HEK293T (cell line): ENCODE measurements around the gene KL.

Experiments used
- CTCF ChIA-PET: fragments of 350-600 bp; formaldehyde crosslinking; extraction: SDS; loops from one replicate; lab custom pipeline; 2021; ENCODE audit warnings: antibody characterized with exemption, inconsistent platforms; lab: Yijun Ruan, JAX
- POLR2A ChIA-PET: fragments of 350-600 bp; formaldehyde crosslinking; extraction: SDS; loops from one replicate; lab custom pipeline; 2020; ENCODE audit warnings: antibody characterized with exemption, inconsistent platforms; lab: Yijun Ruan, JAX
- DNase-seq: peaks from one replicate; pipeline ENCODE4 v3.0.0; 2012; ENCODE audit warnings: mixed read lengths; ENCODE audit errors: extremely low spot score
- ARNT ChIP-seq: fragments of 450-650 bp; IDR thresholded peaks from 2 replicates; pipeline ENCODE4 v1.6.1; 2017; ENCODE audit warnings: mild to moderate bottlenecking
- BHLHE40 ChIP-seq: fragments of 450-650 bp; IDR thresholded peaks from 2 replicates; pipeline ENCODE4 v1.6.1; 2016; ENCODE audit warnings: mild to moderate bottlenecking, moderate library complexity, borderline replicate concordance
- CTBP1 ChIP-seq: fragments of 450-650 bp; IDR thresholded peaks from 2 replicates; pipeline ENCODE4 v1.6.1; 2016; ENCODE audit warnings: borderline replicate concordance
- ELF4 ChIP-seq: fragments of 450-650 bp; IDR thresholded peaks from 2 replicates; pipeline ENCODE4 v1.6.1; 2017; ENCODE audit warnings: antibody characterized with exemption
- FOXA1 ChIP-seq: fragments of 450-650 bp; IDR thresholded peaks from 2 replicates; pipeline ENCODE4 v1.6.1; 2016; ENCODE audit warnings: mild to moderate bottlenecking
- FOXK2 ChIP-seq: fragments of 450-650 bp; IDR thresholded peaks from 2 replicates; pipeline ENCODE4 v1.6.1; 2016; ENCODE audit warnings: mild to moderate bottlenecking
- FOXM1 ChIP-seq: fragments of 450-650 bp; IDR thresholded peaks from 2 replicates; pipeline ENCODE4 v1.6.1; 2017; ENCODE audit warnings: mild to moderate bottlenecking, borderline replicate concordance
- HDGF ChIP-seq: fragments of 450-650 bp; IDR thresholded peaks from 2 replicates; pipeline ENCODE4 v1.6.1; 2017; ENCODE audit warnings: antibody characterized with exemption, borderline replicate concordance
- L3MBTL2 ChIP-seq: fragments of 450-650 bp; conservative IDR thresholded peaks from 2 replicates; pipeline ENCODE4 v1.6.1; 2016; ENCODE audit warnings: mild to moderate bottlenecking
- LEF1 ChIP-seq: fragments of 450-650 bp; IDR thresholded peaks from 2 replicates; pipeline ENCODE4 v1.6.1; 2017; ENCODE audit warnings: mild to moderate bottlenecking, borderline replicate concordance
- NFRKB ChIP-seq: fragments of 450-650 bp; IDR thresholded peaks from 2 replicates; pipeline ENCODE4 v1.6.1; 2016; ENCODE audit warnings: mild to moderate bottlenecking, moderate library complexity
- SP1 ChIP-seq: fragments of 450-650 bp; IDR thresholded peaks from 2 replicates; pipeline ENCODE4 v1.6.1; 2017
- SUZ12 ChIP-seq: fragments of 450-650 bp; IDR thresholded peaks from 2 replicates; pipeline ENCODE4 v1.6.1; 2016; ENCODE audit warnings: mild to moderate bottlenecking
- TARDBP ChIP-seq: fragments of 450-650 bp; IDR thresholded peaks from 2 replicates; pipeline ENCODE4 v1.6.1; 2016
- ZNF384 ChIP-seq: fragments of 450-650 bp; IDR thresholded peaks from 2 replicates; pipeline ENCODE4 v1.6.1; 2016
- TF ChIP-seq, protein P1 (sequence below): fragments of 450-650 bp; IDR thresholded peaks from 2 replicates; pipeline ENCODE4 v1.6.1; 2016

Gene KL

GRCh38 chr13:33111414-33112110 is 95.3 kb downstream of the KL start:
- TF ChIP-seq FOXA1, result no peak
- TF ChIP-seq FOXM1, result no peak
- TF ChIP-seq L3MBTL2, result no peak
- no peak for TF ChIP-seq ARNT
- TF ChIP-seq HDGF, result no peak
- no peak for TF ChIP-seq CTBP1
- no peak for TF ChIP-seq SUZ12
- TF ChIP-seq ZNF384, result no peak
- TF ChIP-seq BHLHE40, result no peak
- no peak for TF ChIP-seq LEF1
- TF ChIP-seq FOXK2, result no peak
- TF ChIP-seq ELF4, result no peak
- no peak for TF ChIP-seq TARDBP
- no peak for TF ChIP-seq SP1
- TF ChIP-seq NFRKB, result no peak
- ChIA-PET POLR2A (no interaction called here), CTCF (no interaction called here)

GRCh38 chr13:33112766-33113165 is 96.5 kb downstream of the KL start:
- ChIA-PET POLR2A (no interaction called here), CTCF (no interaction called here)
- no peak for DNase-seq
- no peak for TF ChIP-seq HDGF
- TF ChIP-seq, protein P1, sequence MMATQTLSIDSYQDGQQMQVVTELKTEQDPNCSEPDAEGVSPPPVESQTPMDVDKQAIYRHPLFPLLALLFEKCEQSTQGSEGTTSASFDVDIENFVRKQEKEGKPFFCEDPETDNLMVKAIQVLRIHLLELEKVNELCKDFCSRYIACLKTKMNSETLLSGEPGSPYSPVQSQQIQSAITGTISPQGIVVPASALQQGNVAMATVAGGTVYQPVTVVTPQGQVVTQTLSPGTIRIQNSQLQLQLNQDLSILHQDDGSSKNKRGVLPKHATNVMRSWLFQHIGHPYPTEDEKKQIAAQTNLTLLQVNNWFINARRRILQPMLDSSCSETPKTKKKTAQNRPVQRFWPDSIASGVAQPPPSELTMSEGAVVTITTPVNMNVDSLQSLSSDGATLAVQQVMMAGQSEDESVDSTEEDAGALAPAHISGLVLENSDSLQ, result no peak
- TF ChIP-seq L3MBTL2, result no peak
- no peak for TF ChIP-seq LEF1
- TF ChIP-seq BHLHE40, result no peak
- TF ChIP-seq CTBP1, result no peak
- no peak for TF ChIP-seq FOXK2
- no peak for TF ChIP-seq SUZ12
- TF ChIP-seq ARNT, result no peak
- no peak for TF ChIP-seq SP1
- no peak for TF ChIP-seq NFRKB

More at GRCh38 chr13:33111414-33112110, 95.3 kb downstream of the KL start:
- no peak for DNase-seq

GRCh38 chr13:33114146-33114545 is 97.9 kb downstream of the KL start:
- TF ChIP-seq SP1 (no peak), FOXM1 (no peak), HDGF (no peak), FOXK2 (no peak), ZNF384 (no peak)
- TF ChIP-seq, protein P1, result no peak
- no peak for DNase-seq
- ChIA-PET POLR2A (no interaction called here), CTCF (no interaction called here)

- ChIA-PET CTCF (no interaction called here), POLR2A (no interaction called here)
- DNase-seq, result no peak
- TF ChIP-seq CTBP1 (no peak), SUZ12 (no peak), TARDBP (no peak), ZNF384 (no peak), SP1 (no peak), ARNT (no peak), FOXA1 (no peak), FOXM1 (no peak), LEF1 (no peak), ELF4 (no peak), BHLHE40 (no peak), FOXK2 (no peak), L3MBTL2 (no peak), HDGF (no peak)
- TF ChIP-seq, protein P1, result no peak
These were observed 99.1 kb downstream of the KL start for GRCh38 chr13:33115274-33115673.
